Measurements from ENCODE around the gene LANCL1. TPM values are rescaled to one million over a fixed set of nuclear protein-coding genes. Genes with fewer than 3 reads are reported as not detected.

The LANCL1 gene
- total RNA-seq, 1 experiment from 2014 or later: 34.1 TPM

DNA sequence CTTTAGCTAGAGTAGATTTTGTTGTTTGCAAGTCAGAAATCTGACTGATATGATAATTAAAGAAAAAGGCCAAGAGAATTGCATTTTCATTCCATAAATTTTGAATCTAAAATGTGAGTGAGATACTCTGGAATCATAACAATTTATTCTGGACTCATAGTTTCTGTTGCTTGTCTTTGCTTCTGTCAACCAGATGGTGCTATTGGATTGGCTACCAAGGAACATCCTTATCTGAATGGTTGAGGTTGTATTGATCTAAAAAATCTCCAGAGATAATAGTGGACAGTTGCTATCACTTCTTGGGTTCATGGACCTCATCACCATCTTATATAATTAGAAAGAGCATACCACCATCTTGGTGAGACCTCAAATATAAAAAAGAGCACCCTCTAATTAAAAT lies 45.8 kb upstream of the LANCL1 start:
- no peak overlapping the region for H3K27ac Mint-ChIP-seq (ENCODE audit: low read depth, unreplicated experiment)
- no peaks in the 10 kb centered on the region for H3K27me3 Mint-ChIP-seq (ENCODE audit: insufficient read depth, unreplicated experiment)
- ChIA-PET POLR2A (no interaction called here), CTCF (interaction anchor here (1.5 kb wide), 1 partner anchor 19 kb away, joined by 4 read pairs; no protein-coding TSS in a partner anchor)
- no peaks in the 10 kb centered on the region for H3K4me1 Mint-ChIP-seq (ENCODE audit: insufficient read depth, unreplicated experiment)
- no TSS peak for BruUV-seq (replicated peaks)
- no peaks in the 10 kb centered on the region for H3K9me3 Mint-ChIP-seq (ENCODE audit: unreplicated experiment)
- H3K4me3 Mint-ChIP-seq (ENCODE audit: unreplicated experiment): no peak overlapping the region
- no peaks in the 10 kb centered on the region for H3K36me3 Mint-ChIP-seq (ENCODE audit: insufficient read depth, unreplicated experiment)
- intact Hi-C loops (cut with micrococcal nuclease): no loop called here
- no peak for DNase-seq (ENCODE audit: unreplicated experiment)
- TF ChIP-seq, protein P1, sequence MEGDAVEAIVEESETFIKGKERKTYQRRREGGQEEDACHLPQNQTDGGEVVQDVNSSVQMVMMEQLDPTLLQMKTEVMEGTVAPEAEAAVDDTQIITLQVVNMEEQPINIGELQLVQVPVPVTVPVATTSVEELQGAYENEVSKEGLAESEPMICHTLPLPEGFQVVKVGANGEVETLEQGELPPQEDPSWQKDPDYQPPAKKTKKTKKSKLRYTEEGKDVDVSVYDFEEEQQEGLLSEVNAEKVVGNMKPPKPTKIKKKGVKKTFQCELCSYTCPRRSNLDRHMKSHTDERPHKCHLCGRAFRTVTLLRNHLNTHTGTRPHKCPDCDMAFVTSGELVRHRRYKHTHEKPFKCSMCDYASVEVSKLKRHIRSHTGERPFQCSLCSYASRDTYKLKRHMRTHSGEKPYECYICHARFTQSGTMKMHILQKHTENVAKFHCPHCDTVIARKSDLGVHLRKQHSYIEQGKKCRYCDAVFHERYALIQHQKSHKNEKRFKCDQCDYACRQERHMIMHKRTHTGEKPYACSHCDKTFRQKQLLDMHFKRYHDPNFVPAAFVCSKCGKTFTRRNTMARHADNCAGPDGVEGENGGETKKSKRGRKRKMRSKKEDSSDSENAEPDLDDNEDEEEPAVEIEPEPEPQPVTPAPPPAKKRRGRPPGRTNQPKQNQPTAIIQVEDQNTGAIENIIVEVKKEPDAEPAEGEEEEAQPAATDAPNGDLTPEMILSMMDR (IDR thresholded peaks at IDR 0.05; ENCODE audit: unreplicated experiment): no peak

DNA sequence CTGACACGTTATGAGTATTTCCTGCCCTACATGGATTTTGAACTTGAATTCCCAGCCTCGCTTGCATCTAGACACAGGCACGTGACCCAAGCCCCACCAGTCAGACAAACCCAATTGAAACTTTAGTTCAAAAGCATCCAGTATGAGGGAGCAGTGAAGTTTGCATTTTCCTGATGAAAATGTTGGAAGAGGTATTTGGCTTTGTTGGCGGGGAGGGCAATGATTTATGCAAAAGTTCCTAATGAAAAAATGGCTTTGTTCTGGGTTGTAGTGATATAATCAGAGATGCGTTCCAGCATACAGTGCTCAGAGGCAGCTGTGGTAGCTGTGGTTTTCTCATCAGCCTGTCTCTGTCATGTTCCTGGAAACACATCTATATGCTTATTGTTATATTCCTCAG lies 43.0 kb upstream of the LANCL1 start:
- BruUV-seq (replicated peaks): no TSS peak
- no peaks in the 10 kb centered on the region for H3K9me3 Mint-ChIP-seq (ENCODE audit: unreplicated experiment)
- no peak for DNase-seq (ENCODE audit: unreplicated experiment)
- ChIA-PET CTCF (no interaction called here), POLR2A (no interaction called here)
- H3K4me3 Mint-ChIP-seq (ENCODE audit: unreplicated experiment): no peak overlapping the region
- no peaks in the 10 kb centered on the region for H3K36me3 Mint-ChIP-seq (ENCODE audit: insufficient read depth, unreplicated experiment)
- H3K27me3 Mint-ChIP-seq (ENCODE audit: insufficient read depth, unreplicated experiment): no peaks in the 10 kb centered on the region
- intact Hi-C loops (cut with micrococcal nuclease): no loop called here
- no peaks in the 10 kb centered on the region for H3K4me1 Mint-ChIP-seq (ENCODE audit: insufficient read depth, unreplicated experiment)
- H3K27ac Mint-ChIP-seq (ENCODE audit: low read depth, unreplicated experiment): no peak overlapping the region
- TF ChIP-seq, protein P1 (IDR thresholded peaks at IDR 0.05; ENCODE audit: unreplicated experiment): no peak

DNA sequence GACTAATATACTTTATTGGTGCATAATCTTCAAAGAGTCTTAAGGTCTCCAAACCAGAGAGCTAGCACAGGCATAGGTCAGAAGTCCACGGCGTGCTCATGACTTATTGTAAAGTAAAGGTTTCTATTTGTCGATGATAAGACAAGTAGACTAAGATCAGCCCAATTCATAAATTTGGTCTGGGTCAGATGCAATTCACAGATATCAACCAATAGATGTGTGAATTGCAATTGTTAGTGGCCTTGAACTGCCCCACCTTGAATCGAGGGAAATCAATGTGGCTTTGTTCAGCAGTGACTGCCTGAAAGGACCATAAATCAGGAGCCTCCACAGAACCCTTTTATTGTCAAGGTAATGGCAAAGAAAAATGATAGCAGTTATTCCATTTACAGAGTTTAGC lies 40.7 kb upstream of the LANCL1 start:
- CTCF ChIA-PET: no interaction called here
- TF ChIP-seq, protein P1 (IDR thresholded peaks at IDR 0.05; ENCODE audit: unreplicated experiment): no peak
- intact Hi-C loops (cut with micrococcal nuclease): no loop called here
- Mint-ChIP-seq H3K27me3 (ENCODE audit: insufficient read depth, unreplicated experiment) (no peaks in the 10 kb centered on the region), H3K36me3 (ENCODE audit: insufficient read depth, unreplicated experiment) (no peaks in the 10 kb centered on the region), H3K9me3 (ENCODE audit: unreplicated experiment) (peaks cover 10% of the 10 kb centered on the region), H3K4me3 (ENCODE audit: unreplicated experiment) (no peak overlapping the region), H3K4me1 (ENCODE audit: insufficient read depth, unreplicated experiment) (no peaks in the 10 kb centered on the region), H3K27ac (ENCODE audit: low read depth, unreplicated experiment) (no peak overlapping the region)
- POLR2A ChIA-PET: no interaction called here
- no peak for DNase-seq (ENCODE audit: unreplicated experiment)
- no TSS peak for BruUV-seq (replicated peaks)

- intact Hi-C loops (cut with micrococcal nuclease): no loop called here
- Mint-ChIP-seq H3K4me1 (ENCODE audit: insufficient read depth, unreplicated experiment) (no peaks in the 10 kb centered on the region), H3K4me3 (ENCODE audit: unreplicated experiment) (no peak overlapping the region), H3K27me3 (ENCODE audit: insufficient read depth, unreplicated experiment) (no peaks in the 10 kb centered on the region), H3K27ac (ENCODE audit: low read depth, unreplicated experiment) (no peak overlapping the region), H3K9me3 (ENCODE audit: unreplicated experiment) (peaks cover 10% of the 10 kb centered on the region), H3K36me3 (ENCODE audit: insufficient read depth, unreplicated experiment) (no peaks in the 10 kb centered on the region)
- TF ChIP-seq, protein P1 (IDR thresholded peaks at IDR 0.05; ENCODE audit: unreplicated experiment): no peak
- no peak for DNase-seq (ENCODE audit: unreplicated experiment)
- no TSS peak for BruUV-seq (replicated peaks)
- CTCF ChIA-PET: no interaction called here
- POLR2A ChIA-PET: no interaction called here
These were observed 39.4 kb upstream of the LANCL1 start for GRCh38 chr2:210515911-210516310.
